Uterus (tissue), 4 donors: ENCODE results near the gene RABAC1. TPM values are rescaled to one million over a fixed set of nuclear protein-coding genes. Genes with fewer than 3 reads are reported as not detected.

Experiments used
- DNase-seq, 2 donors: peaks; one replicate each; pipeline ENCODE4 v3.0.0-alpha.2; 2019 to 2020
- H3K27ac ChIP-seq, 2 donors: fragments of 200-600 bp; sonication (generic); 1 replicate in 1 of 2; 2 replicates in 1 of 2; pipeline ENCODE4 v1.5.1; 2016 to 2018
- H3K27me3 ChIP-seq, 2 donors: fragments of 200-600 bp; sonication (generic); one replicate each; pipeline ENCODE4 v1.5.1; 2018 to 2019; ENCODE audit warnings: control low read depth in 1 of 2
- H3K36me3 ChIP-seq, 2 donors: fragments of 200-600 bp; sonication (generic); one replicate each; pipeline ENCODE4 v1.5.1; 2019; ENCODE audit warnings: control low read depth in 1 of 2
- H3K4me1 ChIP-seq, 2 donors: fragments of 200-600 bp; sonication (generic); one replicate each; pipeline ENCODE4 v1.5.1; 2018 to 2019; ENCODE audit warnings: control low read depth in 1 of 2
- H3K4me3 ChIP-seq, 2 donors: fragments of 200-600 bp; sonication (generic); 1 replicate in 1 of 2; 2 replicates in 1 of 2; pipeline ENCODE4 v1.5.1; 2018 to 2019; ENCODE audit warnings: mild to moderate bottlenecking in 1 of 2
- H3K9me3 ChIP-seq, 2 donors: fragments of 200-600 bp; sonication (generic); one replicate each; pipeline ENCODE4 v1.5.1; 2019; ENCODE audit warnings: control low read depth in 1 of 2
- POLR2A ChIP-seq, 2 donors: fragments of 450-650 bp; IDR thresholded peaks; one replicate each; pipeline ENCODE4 v1.6.1; 2016; ENCODE audit warnings: antibody characterized with exemption in 2 of 2, mild to moderate bottlenecking in 1 of 2, moderate library complexity in 1 of 2
- intact Hi-C: fragments of 100-400 bp; cut with DNase I; formaldehyde crosslinking; loops from one replicate; pipeline ENCODE4 v1.15.1; 2023; ENCODE audit warnings: low total_unique reads
- total RNA-seq, 4 donors: library from RNA; depleted of rRNA in 3 of 4; stranded (reverse); fragments of >200 nt in 3 of 4; gene quantifications; one replicate each; pipeline versions ENCODE4 v1.1.0 to v1.2.4, GENCODE V29; 2014 to 2023
- TF ChIP-seq, protein P1 (sequence below), 4 experiments: fragments of 200-600 bp in 2 of 4; fragments of 450-650 bp in 2 of 4; sonication (generic) in 2 of 4; IDR thresholded peaks; one replicate each; pipeline ENCODE4 v1.5.1; 2016 to 2019; ENCODE audit warnings: antibody characterized with exemption in 4 of 4, mild to moderate bottlenecking in 2 of 4, moderate library complexity in 1 of 4
- donor health status: DM: yes; HTN: yes; CAD: no.

RABAC1 gene
- total RNA-seq, 4 donors from 2014 or later, result 83.0 to 223 (median 178) TPM

DNA sequence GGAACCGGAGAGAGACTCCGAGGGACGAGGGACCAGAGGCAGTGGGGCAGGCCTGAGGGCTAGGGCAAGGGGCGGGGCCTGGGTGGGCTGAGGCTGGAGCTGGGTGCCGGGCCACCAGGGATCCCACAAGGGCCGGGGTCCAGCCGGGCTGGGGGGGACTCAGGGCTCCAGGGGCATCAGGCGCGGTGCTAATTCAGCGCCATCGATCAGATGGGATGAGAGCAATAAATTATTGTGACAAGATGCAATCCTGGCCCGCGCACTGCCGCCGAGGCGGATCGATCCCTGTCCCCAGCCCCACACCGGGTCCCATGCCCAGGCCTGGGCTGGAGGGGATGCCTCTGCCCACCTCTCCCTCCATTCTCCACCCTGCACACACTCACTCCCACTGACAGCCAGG is 36.5 kb downstream of the RABAC1 start:
- Histone ChIP-seq H3K4me3 (no peak overlapping the region), H3K4me1 (no peaks in the 10 kb centered on the region), H3K36me3 (no peaks in the 10 kb centered on the region), H3K27me3 (peaks cover 9 to 48% of the 10 kb centered on the region in 2 donors), H3K9me3 (no peaks in the 10 kb centered on the region), H3K27ac (no peak overlapping the region)
- no peak for DNase-seq
- TF ChIP-seq, protein P1, sequence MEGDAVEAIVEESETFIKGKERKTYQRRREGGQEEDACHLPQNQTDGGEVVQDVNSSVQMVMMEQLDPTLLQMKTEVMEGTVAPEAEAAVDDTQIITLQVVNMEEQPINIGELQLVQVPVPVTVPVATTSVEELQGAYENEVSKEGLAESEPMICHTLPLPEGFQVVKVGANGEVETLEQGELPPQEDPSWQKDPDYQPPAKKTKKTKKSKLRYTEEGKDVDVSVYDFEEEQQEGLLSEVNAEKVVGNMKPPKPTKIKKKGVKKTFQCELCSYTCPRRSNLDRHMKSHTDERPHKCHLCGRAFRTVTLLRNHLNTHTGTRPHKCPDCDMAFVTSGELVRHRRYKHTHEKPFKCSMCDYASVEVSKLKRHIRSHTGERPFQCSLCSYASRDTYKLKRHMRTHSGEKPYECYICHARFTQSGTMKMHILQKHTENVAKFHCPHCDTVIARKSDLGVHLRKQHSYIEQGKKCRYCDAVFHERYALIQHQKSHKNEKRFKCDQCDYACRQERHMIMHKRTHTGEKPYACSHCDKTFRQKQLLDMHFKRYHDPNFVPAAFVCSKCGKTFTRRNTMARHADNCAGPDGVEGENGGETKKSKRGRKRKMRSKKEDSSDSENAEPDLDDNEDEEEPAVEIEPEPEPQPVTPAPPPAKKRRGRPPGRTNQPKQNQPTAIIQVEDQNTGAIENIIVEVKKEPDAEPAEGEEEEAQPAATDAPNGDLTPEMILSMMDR (IDR thresholded peaks at IDR 0.05), result no peak
- no peak for TF ChIP-seq POLR2A (IDR thresholded peaks at IDR 0.05)
- intact Hi-C loops, result no loop called here

DNA sequence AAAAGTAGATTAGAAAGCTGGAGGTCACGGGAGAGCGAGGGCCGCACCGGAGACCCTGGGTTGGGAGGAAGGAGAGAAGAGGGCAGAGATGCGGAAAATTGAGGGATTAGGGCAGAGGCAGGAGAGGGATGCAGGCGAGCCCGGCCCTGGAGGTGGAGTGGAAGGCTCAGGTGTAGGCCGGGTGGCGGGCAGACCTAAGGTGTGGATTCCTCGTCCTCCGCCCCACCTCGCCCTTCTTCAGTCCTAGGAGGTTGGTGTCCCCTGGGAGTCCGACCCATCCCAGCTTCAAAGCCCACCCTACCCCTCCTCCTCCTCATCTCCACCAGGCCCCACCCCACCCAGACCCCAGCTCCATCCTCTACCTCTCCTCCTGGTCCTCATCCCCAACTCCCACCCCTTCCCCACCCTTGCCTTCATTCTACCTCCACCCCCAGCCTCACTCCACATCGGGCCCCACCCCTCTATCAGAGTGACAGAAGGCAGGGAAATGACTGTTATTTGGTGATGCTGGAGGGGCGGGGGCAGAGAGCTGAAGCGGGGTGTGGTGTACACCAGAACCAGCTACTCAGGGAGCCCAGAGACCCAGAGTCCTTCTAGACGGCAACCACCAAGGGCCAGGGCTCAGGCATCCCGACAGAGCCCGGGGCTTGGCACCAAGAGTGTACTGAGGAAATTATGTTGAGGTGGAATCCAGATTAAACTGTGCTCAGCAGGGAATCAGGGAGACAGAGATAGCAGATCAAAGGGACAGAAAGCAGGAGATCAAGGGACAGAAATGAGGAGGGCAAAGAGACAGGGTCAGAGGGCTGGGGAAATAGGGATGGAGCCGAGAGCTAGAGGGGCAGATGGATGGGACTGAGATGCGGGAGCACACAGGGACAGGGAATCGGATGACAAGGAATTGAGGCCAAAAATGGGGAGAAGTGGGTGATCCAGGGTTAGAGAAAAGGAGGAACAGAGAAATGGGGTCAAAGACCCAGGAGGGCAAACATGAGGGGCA is 37.2 kb downstream of the RABAC1 start:
- no peak overlapping the region for H3K4me3 ChIP-seq
- H3K36me3 ChIP-seq, result no peaks in the 10 kb centered on the region
- H3K27me3 ChIP-seq, result peaks cover 7 to 47% of the 10 kb centered on the region in 2 donors
- H3K4me1 ChIP-seq, result no peaks in the 10 kb centered on the region
- intact Hi-C loops, result no loop called here
- no peak for DNase-seq
- no peaks in the 10 kb centered on the region for H3K9me3 ChIP-seq
- no peak for TF ChIP-seq POLR2A (IDR thresholded peaks at IDR 0.05)
- TF ChIP-seq, protein P1 (IDR thresholded peaks at IDR 0.05), result no peak
- H3K27ac ChIP-seq, result no peak overlapping the region

DNA sequence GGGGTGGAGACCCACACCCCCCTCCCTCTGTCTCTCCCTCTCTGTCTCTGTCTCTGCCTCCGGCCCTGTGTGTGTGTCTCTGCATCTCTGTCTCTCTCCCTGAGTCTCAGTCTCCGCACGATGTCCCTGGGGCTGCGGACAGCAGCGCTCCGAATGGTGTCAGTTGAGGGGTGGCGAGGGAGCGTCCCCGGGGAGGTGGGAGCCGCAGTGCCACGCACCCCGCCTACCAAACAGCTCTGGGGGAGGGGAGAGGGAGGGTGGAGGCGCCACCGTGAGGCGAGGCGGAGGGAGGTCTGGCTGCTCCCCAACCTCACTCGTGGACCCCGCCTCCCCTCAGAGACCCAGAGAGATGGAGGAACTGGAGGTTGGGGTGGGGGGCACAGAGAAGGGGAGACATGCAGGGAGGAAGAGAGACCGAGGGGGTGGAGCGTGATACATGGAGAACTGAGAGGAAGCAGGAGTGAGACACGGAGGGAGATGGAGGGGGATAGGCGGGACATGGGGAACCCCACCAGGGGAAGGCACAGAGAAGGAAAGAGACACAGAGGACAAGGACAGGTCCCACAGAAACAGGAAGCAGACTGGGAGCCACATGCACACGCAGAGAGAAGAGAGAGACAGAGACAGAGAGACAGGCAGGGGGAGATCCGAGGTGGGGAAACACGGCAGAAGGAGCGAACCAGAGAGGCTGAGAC is 38.1 kb downstream of the RABAC1 start:
- no peak overlapping the region for H3K27ac ChIP-seq
- H3K4me3 ChIP-seq, result no peak overlapping the region
- no peaks in the 10 kb centered on the region for H3K4me1 ChIP-seq
- H3K27me3 ChIP-seq, result peaks cover 6 to 43% of the 10 kb centered on the region in 2 donors
- TF ChIP-seq, protein P1 (IDR thresholded peaks at IDR 0.05), result no peak
- no peak for TF ChIP-seq POLR2A (IDR thresholded peaks at IDR 0.05)
- no peak for DNase-seq
- intact Hi-C loops, result no loop called here
- no peaks in the 10 kb centered on the region for H3K9me3 ChIP-seq
- H3K36me3 ChIP-seq, result no peaks in the 10 kb centered on the region

DNA sequence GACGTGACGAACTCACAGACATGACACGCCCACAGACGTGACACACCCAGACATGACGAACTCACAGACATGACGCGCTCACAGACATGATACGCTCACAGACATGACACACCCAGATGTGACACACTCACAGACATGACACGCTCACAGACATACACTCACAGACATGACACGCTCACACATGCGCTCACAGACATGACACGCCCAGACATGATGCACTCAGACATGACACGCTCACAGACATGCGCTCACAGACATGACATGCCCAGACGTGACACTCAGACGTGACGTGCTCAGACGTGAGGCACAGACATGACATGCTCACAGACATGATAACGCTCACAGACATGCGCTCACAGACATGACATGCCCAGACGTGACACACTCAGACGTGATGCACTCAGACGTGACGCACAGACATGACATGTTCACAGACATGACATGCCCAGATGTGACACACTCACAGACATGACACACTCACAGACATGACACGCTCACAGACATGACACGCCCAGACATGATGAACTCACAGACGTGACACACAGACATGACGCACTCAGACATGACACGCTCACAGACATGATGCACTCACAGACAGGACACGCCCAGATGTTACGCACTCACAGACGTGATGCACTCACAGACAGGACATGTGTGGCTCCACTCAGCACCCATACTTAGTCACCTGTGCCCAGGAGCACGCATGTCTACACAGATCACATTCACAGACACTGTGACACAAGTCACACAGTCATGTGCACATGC is 39.0 kb downstream of the RABAC1 start:
- no peak for DNase-seq
- Histone ChIP-seq H3K27me3 (peaks cover 2 to 46% of the 10 kb centered on the region in 2 donors), H3K4me1 (no peaks in the 10 kb centered on the region), H3K27ac (no peak overlapping the region), H3K9me3 (no peaks in the 10 kb centered on the region), H3K36me3 (no peaks in the 10 kb centered on the region), H3K4me3 (no peak overlapping the region)
- no peak for TF ChIP-seq POLR2A (IDR thresholded peaks at IDR 0.05)
- TF ChIP-seq, protein P1 (IDR thresholded peaks at IDR 0.05), result no peak
- intact Hi-C loops, result no loop called here
